Upper lobe of left lung (tissue), 4 donors: ENCODE data around the gene SRGAP2C.

Source experiments
- CTCF ChIP-seq, 6 experiments: fragments of 450-650 bp in 4 of 6; fragments of 200-600 bp in 2 of 6; sonication (generic) in 2 of 6; IDR thresholded peaks; one replicate each; pipeline ENCODE4 v1.5.1; 2016 to 2019; ENCODE audit warnings: antibody characterized with exemption in 6 of 6
- EP300 ChIP-seq, 4 donors: sonication (generic); formaldehyde crosslinking; IDR thresholded peaks; one replicate each; pipeline ENCODE4 v1.5.1; 2017; ENCODE audit warnings: antibody characterized with exemption in 4 of 4, control low read depth in 2 of 4

- TF ChIP-seq CTCF (IDR thresholded peaks at IDR 0.05) (no peak), EP300 (IDR thresholded peaks at IDR 0.05) (no peak)
Measured at GRCh38 chr1:121414905-121415304, 230.1 kb downstream of the SRGAP2C start.
